Smooth muscle cell of the umbilical artery (primary cell): Measurements from ENCODE around the gene C5. TPM values are rescaled to one million over a fixed set of nuclear protein-coding genes. Genes with fewer than 3 reads are reported as not detected.

Experiments
- total RNA-seq: library from RNA; depleted of rRNA; stranded (reverse); fragments of >200 nt; gene quantifications from 2 replicates; pipeline ENCODE4 v1.2.3, GENCODE V29; 2014

Gene C5
- total RNA-seq, result 1.5 and 3.0 TPM in 2 replicates

GRCh38 chr9:121050128-121050988 lies at the start of gene C5:
TSS of gene C5 (minus strand) at chr9:121050275. CDS start at chr9:121050246, 29 bp downstream.

GRCh38 chr9:121074370-121075250 lies 24.5 kb upstream of the C5 start, which contains the start of gene CNTRL:
TSS of gene CNTRL (plus strand) at chr9:121074955. CDS start at chr9:121088327, 13,372 bp downstream.

GRCh38 chr9:120926397-120926928 lies 123.6 kb downstream of the C5 start, which contains the start of gene TRAF1:
TSS of gene TRAF1 (minus strand) at chr9:120926796. CDS start at chr9:120926075, 721 bp downstream.

Other genes starting within 250 kb of the C5 start
- gene PSMD5, start 207.4 kb downstream of the C5 start, total RNA-seq, result 22.9 and 40.9 TPM in 2 replicates
- gene PHF19, start 173.1 kb downstream of the C5 start, total RNA-seq, result 12.2 and 36.4 TPM in 2 replicates
- 2.1 and 3.1 TPM in 2 replicates for gene TRAF1, start 123.5 kb downstream of the C5 start, total RNA-seq
- 3.3 and 6.2 TPM in 2 replicates for gene CNTRL, start 24.7 kb upstream of the C5 start, total RNA-seq
- 22.3 and 37.7 TPM in 2 replicates for gene RAB14, start 151.6 kb upstream of the C5 start, total RNA-seq
- 316 and 509 TPM in 2 replicates for gene GSN, start 217.9 kb upstream of the C5 start, total RNA-seq